ENCODE measurements around the gene ALDOC.
"Not testable (repeated sequence)": the region's sequence is repeated elsewhere in the genome, so short reads cannot be mapped to it uniquely, and the experiment has no call there.

Gene ALDOC

GRCh38 chr17:28580959-28581358, 4.3 kb upstream of the ALDOC start:
- no peak for DNase-seq

- no peak for DNase-seq
These were observed 2.8 kb upstream of the ALDOC start for GRCh38 chr17:28579526-28579925.

GRCh38 chr17:28578246-28579195, 1.8 kb upstream of the ALDOC start:
- DNase-seq: no peak

GRCh38 chr17:28577466-28577824, 750 bp upstream of the ALDOC start:
- no peak for DNase-seq

- DNase-seq: not testable (repeated sequence)
These were observed 679 bp downstream of the ALDOC start for GRCh38 chr17:28576016-28576415.

GRCh38 chr17:28575126-28575795, 1.4 kb downstream of the ALDOC start:
- DNase-seq: no peak

- DNase-seq: no peak
These were observed 2.2 kb downstream of the ALDOC start for GRCh38 chr17:28574526-28574925.

- DNase-seq: no peak
These were observed 2.7 kb downstream of the ALDOC start for GRCh38 chr17:28573966-28574480.

GRCh38 chr17:28573521-28573920, 3.2 kb downstream of the ALDOC start:
- DNase-seq: no peak

GRCh38 chr17:28573040-28573380, 3.7 kb downstream of the ALDOC start:
- DNase-seq: no peak

GRCh38 chr17:28572259-28573039, 4.2 kb downstream of the ALDOC start:
- DNase-seq: no peak

GRCh38 chr17:28571361-28572122, 5.2 kb downstream of the ALDOC start, which contains the start of gene PIGS:
Gene PIGS (minus strand): TSS chr17:28571524. CDS start chr17:28571496, 28 bp downstream.
- peak; percentile 91 for DNase-seq

- DNase-seq: no peak
These were observed 5.9 kb downstream of the ALDOC start for GRCh38 chr17:28570716-28571360.

- no peak for DNase-seq
These were observed 7.2 kb downstream of the ALDOC start for GRCh38 chr17:28569446-28569845.

- no peak for DNase-seq
These were observed 9.1 kb downstream of the ALDOC start for GRCh38 chr17:28567604-28568003.

GRCh38 chr17:28563475-28563874, 13.2 kb downstream of the ALDOC start:
- DNase-seq: peak; percentile 74

GRCh38 chr17:28555022-28555421, 21.7 kb downstream of the ALDOC start:
- no peak for DNase-seq

GRCh38 chr17:28554565-28554964, 22.1 kb downstream of the ALDOC start:
- DNase-seq: no peak

- no peak for DNase-seq
These were observed 23.6 kb downstream of the ALDOC start for GRCh38 chr17:28553000-28553505.

- DNase-seq: peak; percentile 73
These were observed 24.3 kb downstream of the ALDOC start, which contains the start of gene UNC119 for GRCh38 chr17:28552176-28552999. Gene UNC119 (minus strand): TSS chr17:28552624. CDS start chr17:28552557, 67 bp downstream.
